ENCODE data around the gene DDX39A.

DDX39A gene

GRCh38 chr19:14363183-14364097, 55.7 kb downstream of the DDX39A start:
- no peak for DNase-seq (ENCODE audit: low read depth, low spot score)

DNA sequence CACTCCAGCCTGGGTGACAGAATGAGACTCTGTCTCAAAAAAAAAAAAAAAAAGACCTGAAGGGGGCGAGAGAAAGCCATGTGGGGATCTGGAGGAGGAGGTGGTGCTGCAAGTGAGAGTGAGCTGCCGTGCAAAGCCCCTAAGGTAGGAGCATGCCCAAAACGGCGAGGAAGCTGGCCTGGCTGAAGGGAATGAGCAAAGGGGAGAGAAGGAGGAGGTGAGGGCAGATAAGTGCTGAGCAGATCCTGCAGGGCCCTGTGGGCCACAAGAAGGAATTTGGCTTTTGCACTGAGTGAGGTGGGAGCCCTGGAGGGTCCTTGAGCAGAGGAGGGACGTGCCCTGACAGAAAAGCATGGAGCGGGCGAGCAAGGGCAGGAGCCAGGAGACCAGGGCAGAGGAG, 57.3 kb downstream of the DDX39A start:
- no peak for DNase-seq (ENCODE audit: low read depth, low spot score)

Measured in smooth muscle cell of the brain vasculature (primary cell).